SK-N-SH (cell line): ENCODE results near the gene CNTNAP2.

ENCODE experiments used
- CTCF ChIP-seq: fragments of 200-600 bp; sonication (generic); IDR thresholded peaks from 2 replicates; pipeline ENCODE4 v1.6.1; 2017; ENCODE audit warnings: antibody characterized with exemption, mild to moderate bottlenecking, moderate library complexity
- ELF1 ChIP-seq: IDR thresholded peaks from 2 replicates; pipeline ENCODE4 v1.4.0; 2012
- EP300 ChIP-seq, 2 experiments: IDR thresholded peaks; 2 replicates each; pipeline versions ENCODE4 v1.4.0 to v1.6.1; 2012; ENCODE audit warnings: borderline replicate concordance in 1 of 2, low read depth in 1 of 2, low read length in 1 of 2
- IRF3 ChIP-seq: fragments of 150-350 bp; IDR thresholded peaks from 2 replicates; pipeline ENCODE4 v1.6.1; 2016; ENCODE audit warnings: mild to moderate bottlenecking, low read depth, low read length
- POLR2AphosphoS5 ChIP-seq: IDR thresholded peaks from 2 replicates; pipeline ENCODE4 v1.6.1; 2012; ENCODE audit warnings: low read depth, low read length
- RCOR1 ChIP-seq: fragments of 150-350 bp; IDR thresholded peaks from 2 replicates; pipeline ENCODE4 v1.6.1; 2017; ENCODE audit warnings: antibody characterized with exemption, low read length
- REST ChIP-seq: IDR thresholded peaks from 2 replicates; pipeline ENCODE4 v1.6.1; 2012; ENCODE audit warnings: mild to moderate bottlenecking, low read depth, low read length, moderate library complexity
- TAF1 ChIP-seq: IDR thresholded peaks from 2 replicates; pipeline ENCODE4 v1.6.1; 2012; ENCODE audit warnings: low read depth, mild to moderate bottlenecking, low read length, moderate library complexity, borderline replicate concordance
- TCF12 ChIP-seq: IDR thresholded peaks from 2 replicates; pipeline ENCODE4 v1.4.0; 2012
- USF2 ChIP-seq: fragments of 150-350 bp; IDR thresholded peaks from 2 replicates; pipeline ENCODE4 v1.6.1; 2017; ENCODE audit warnings: antibody characterized with exemption, low read length, low read depth, borderline replicate concordance
- ZBTB33 ChIP-seq: IDR thresholded peaks from 2 replicates; pipeline ENCODE4 v1.4.0; 2012; ENCODE audit warnings: low read depth, borderline replicate concordance

- TF ChIP-seq POLR2AphosphoS5 = no peak
- TF ChIP-seq CTCF = no peak
- TF ChIP-seq ZBTB33 = no peak
- no peak for TF ChIP-seq REST
- TF ChIP-seq TCF12 = no peak
- TF ChIP-seq IRF3 = no peak
- TF ChIP-seq RCOR1 = no peak
- TF ChIP-seq USF2 = no peak
- no peak for TF ChIP-seq ELF1
- no peak for TF ChIP-seq EP300 (IDR thresholded peaks at IDR 0.05; ENCODE audit: borderline replicate concordance in 1 of 2, low read depth in 1 of 2, low read length in 1 of 2)
- TF ChIP-seq TAF1 = no peak
These were observed 118.6 kb downstream of the CNTNAP2 start for GRCh38 chr7:146235195-146235594.
